Measurements from ENCODE around the gene CNGA3. TPM values are rescaled to one million over a fixed set of nuclear protein-coding genes. Genes with fewer than 3 reads are reported as not detected.
"Not testable (repeated sequence)": the region's sequence is repeated elsewhere in the genome, so short reads cannot be mapped to it uniquely, and the experiment has no call there.

The CNGA3 gene
- total RNA-seq, 2 experiments from 2014 or later = not detected

DNA sequence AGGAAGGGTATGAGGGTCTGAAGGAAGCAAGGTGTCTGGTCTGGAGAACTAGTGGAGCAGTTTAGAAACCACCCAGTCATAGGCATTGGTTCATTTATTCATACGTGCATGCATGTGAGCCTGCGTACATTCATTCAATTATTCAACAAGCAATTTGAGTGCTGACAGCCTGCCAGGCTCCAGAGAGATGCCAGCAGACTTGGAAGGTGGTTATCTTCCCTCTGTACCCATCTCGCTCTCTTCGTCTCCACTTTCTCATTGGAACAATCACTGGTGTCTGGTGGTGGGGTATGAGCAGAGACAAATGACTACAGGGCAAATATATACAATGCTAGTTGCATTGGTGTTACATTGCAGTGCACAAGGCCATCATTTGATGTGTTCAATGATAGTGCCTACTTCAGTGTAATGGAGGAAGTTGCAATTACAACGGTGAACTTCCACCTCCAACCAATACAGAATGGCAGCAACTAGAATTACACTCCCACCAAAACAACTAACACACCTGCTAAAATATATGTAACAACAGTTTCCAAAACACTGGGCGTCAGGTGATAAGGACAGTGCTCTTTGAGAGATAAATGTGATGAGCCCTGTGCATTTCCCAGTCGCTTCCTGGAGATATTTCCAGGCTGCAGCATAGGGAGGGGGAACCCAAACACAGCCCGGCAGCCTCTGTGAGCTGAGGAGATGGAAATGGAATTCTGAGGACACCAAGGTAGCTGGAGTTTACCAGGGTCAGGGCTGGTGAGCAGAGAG lies 32.6 kb upstream of the CNGA3 start:
- Mint-ChIP-seq H3K27ac (no peak overlapping the region), H3K4me3 (no peak overlapping the region), H3K4me1 (no peaks in the 10 kb centered on the region), H3K27me3 (peaks cover 38% of the 10 kb centered on the region), H3K9me3 (peaks cover 2% of the 10 kb centered on the region), H3K36me3 (no peaks in the 10 kb centered on the region)
- DNase-seq = no peak

GRCh38 chr2:98314251-98314650 lies 32.0 kb upstream of the CNGA3 start:
- DNase-seq = no peak
- Mint-ChIP-seq H3K9me3 (peaks cover 2% of the 10 kb centered on the region), H3K27ac (no peak overlapping the region), H3K4me1 (no peaks in the 10 kb centered on the region), H3K27me3 (peaks cover 37% of the 10 kb centered on the region), H3K4me3 (no peak overlapping the region), H3K36me3 (no peaks in the 10 kb centered on the region)

DNA sequence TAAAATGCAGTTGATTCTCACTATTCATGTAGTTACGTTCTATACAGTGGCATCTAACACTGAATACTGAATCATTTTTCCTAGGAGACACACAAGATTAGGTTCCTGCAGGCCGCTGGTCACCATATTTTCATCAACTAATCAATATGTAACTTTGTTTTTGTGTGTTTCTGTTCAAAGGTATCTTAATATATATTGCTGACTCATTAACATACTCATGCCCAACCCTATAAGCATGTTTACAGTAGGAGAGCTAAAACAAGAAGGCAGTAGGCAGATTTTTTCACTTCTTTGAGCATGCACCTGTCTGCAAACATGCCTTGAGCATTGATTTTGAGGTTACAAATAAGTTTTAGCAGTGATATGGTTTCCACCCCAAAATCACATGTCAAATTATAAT lies 30.3 kb upstream of the CNGA3 start:
- Mint-ChIP-seq H3K4me3 (no peak overlapping the region), H3K27me3 (peaks cover 21% of the 10 kb centered on the region), H3K4me1 (no peaks in the 10 kb centered on the region), H3K36me3 (peaks cover 4% of the 10 kb centered on the region), H3K9me3 (peaks cover 13% of the 10 kb centered on the region), H3K27ac (no peak overlapping the region)
- DNase-seq = no peak

- no peak for DNase-seq
- Mint-ChIP-seq H3K27ac (no peak overlapping the region), H3K4me1 (no peaks in the 10 kb centered on the region), H3K36me3 (peaks cover 4% of the 10 kb centered on the region), H3K27me3 (peaks cover 16% of the 10 kb centered on the region), H3K9me3 (peaks cover 15% of the 10 kb centered on the region), H3K4me3 (no peak overlapping the region)
Measured at GRCh38 chr2:98317214-98317613, 29.0 kb upstream of the CNGA3 start.

- Mint-ChIP-seq H3K27me3 (peaks cover 21% of the 10 kb centered on the region), H3K9me3 (peaks cover 23% of the 10 kb centered on the region)
- H3K4me3 Mint-ChIP-seq, H3K4me1 Mint-ChIP-seq, H3K36me3 Mint-ChIP-seq, H3K27ac Mint-ChIP-seq, DNase-seq: not testable (repeated sequence)
Measured at GRCh38 chr2:98320171-98320570, 26.1 kb upstream of the CNGA3 start.

- H3K4me3 Mint-ChIP-seq = no peak overlapping the region
- DNase-seq = no peak
- no peaks in the 10 kb centered on the region for H3K4me1 Mint-ChIP-seq
- peaks cover 12% of the 10 kb centered on the region for H3K27me3 Mint-ChIP-seq
- peaks cover 4% of the 10 kb centered on the region for H3K36me3 Mint-ChIP-seq
- peaks cover 24% of the 10 kb centered on the region for H3K9me3 Mint-ChIP-seq
- H3K27ac Mint-ChIP-seq = no peak overlapping the region
Measured at GRCh38 chr2:98324181-98324580, 22.1 kb upstream of the CNGA3 start.

DNA sequence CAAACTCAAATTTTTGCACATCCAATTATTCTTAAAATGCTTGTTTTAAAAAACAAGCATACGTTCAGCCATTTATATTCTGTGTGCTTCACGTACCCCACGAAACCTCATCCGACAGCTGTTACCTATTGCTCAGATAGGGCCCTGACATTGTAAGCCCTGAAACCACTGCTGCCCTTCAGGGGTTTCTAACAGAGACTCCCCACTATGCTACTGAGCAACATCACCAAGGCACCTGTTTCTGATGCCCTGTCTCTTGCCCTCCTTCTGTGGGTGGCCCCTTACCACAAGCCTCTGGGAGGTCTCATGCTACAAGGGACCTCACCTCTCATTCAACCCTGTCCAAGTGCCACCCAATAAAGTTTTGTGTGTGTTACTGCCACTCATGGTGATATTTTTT lies 18.5 kb upstream of the CNGA3 start:
- H3K4me1 Mint-ChIP-seq = no peaks in the 10 kb centered on the region
- no peak overlapping the region for H3K27ac Mint-ChIP-seq
- H3K36me3 Mint-ChIP-seq = no peaks in the 10 kb centered on the region
- H3K9me3 Mint-ChIP-seq = peaks cover 11% of the 10 kb centered on the region
- no peak for DNase-seq
- H3K27me3 Mint-ChIP-seq = peaks cover 12% of the 10 kb centered on the region
- H3K4me3 Mint-ChIP-seq = no peak overlapping the region

DNA sequence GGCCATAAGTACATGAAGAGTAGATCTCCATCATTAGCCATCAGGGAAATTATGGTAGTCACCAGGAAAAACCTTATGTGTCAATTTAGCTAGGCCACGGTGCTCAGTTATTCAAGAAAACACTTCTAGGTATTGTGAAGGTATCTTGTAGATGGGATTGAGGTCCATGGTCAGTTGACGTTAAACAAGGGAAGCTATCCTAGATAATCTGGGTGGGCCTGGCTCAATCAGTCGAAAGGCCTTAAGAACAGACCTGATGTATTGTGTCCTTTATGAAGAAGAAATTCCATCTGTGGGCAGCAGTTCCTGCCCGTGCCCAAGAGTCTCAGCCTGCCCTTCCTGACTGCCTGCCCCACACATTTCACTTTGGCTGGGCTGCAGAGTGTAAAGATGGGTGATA lies 16.7 kb upstream of the CNGA3 start:
- Mint-ChIP-seq H3K27me3 (peaks cover under 1% of the 10 kb centered on the region), H3K27ac (no peak overlapping the region), H3K36me3 (no peaks in the 10 kb centered on the region)

GRCh38 chr2:98332989-98333388 lies 13.3 kb upstream of the CNGA3 start:
- peaks cover 2% of the 10 kb centered on the region for H3K9me3 Mint-ChIP-seq
- H3K27ac Mint-ChIP-seq = no peak overlapping the region
- H3K4me3 Mint-ChIP-seq = no peak overlapping the region
- H3K27me3 Mint-ChIP-seq = peaks cover 7% of the 10 kb centered on the region
- H3K36me3 Mint-ChIP-seq = no peaks in the 10 kb centered on the region
- no peaks in the 10 kb centered on the region for H3K4me1 Mint-ChIP-seq
- no peak for DNase-seq

More for the DNA sequence above, 16.7 kb upstream of the CNGA3 start:
- Mint-ChIP-seq H3K9me3 (peaks cover 3% of the 10 kb centered on the region), H3K4me3 (no peak overlapping the region), H3K4me1 (no peaks in the 10 kb centered on the region)
- DNase-seq = no peak

GRCh38 chr2:98333922-98334321 lies 12.3 kb upstream of the CNGA3 start:
- Mint-ChIP-seq H3K27me3 (peaks cover 12% of the 10 kb centered on the region), H3K4me1 (no peaks in the 10 kb centered on the region), H3K4me3 (no peak overlapping the region), H3K9me3 (peaks cover 3% of the 10 kb centered on the region), H3K36me3 (no peaks in the 10 kb centered on the region), H3K27ac (no peak overlapping the region)
- DNase-seq = no peak

DNA sequence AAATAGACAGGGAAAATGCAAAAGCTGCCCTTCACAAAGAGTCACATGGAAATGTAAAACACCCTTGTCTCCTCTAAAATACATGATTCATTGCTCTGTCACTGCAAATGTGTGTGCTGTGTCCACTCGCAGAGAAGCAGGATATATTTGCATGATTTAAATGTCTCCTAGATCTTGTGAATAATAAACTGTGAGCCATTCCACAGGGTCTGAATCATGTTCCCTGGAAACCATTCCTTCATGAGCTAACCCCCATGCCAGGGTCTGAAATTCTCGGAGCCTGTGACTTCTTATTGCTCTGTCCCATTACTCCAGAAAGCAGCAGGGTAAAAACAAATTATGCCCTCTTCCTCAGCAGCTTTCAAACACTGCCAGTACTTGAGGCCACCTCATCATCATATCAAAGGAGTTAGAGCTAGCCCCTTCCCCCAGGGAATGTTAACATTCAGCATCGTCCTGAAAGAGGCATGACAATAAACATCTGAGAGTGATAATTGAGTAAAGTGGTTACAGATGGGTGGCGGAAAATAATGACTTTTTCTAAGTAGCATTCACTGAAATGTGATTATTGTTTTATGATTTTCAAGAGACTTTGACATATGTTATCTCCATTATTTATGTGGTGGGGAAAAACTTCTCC lies 11.7 kb upstream of the CNGA3 start:
- Mint-ChIP-seq H3K27me3 (peaks cover 17% of the 10 kb centered on the region), H3K27ac (no peak overlapping the region), H3K4me1 (no peaks in the 10 kb centered on the region), H3K36me3 (no peaks in the 10 kb centered on the region), H3K9me3 (peaks cover 3% of the 10 kb centered on the region), H3K4me3 (no peak overlapping the region)
- no peak for DNase-seq

DNA sequence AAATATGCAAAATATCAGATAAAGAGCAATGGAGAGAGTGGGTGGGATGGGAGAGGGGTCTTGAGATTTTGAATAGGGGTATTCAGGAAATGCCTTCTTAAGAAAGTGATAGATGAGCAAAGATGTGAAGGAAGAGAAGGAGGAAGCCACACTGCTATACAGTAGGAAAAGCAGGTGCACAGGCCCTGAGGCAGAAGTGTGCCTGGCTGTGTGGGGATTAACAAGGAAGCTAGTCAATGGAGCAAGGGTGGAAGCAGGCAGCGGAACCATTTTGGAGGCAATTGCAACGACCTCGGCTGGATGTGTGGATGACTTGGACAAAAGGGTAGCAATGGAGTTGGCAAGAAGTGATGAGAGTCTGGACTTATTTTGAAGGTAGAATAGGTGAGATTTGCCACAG lies 11.0 kb upstream of the CNGA3 start:
- Mint-ChIP-seq H3K36me3 (no peaks in the 10 kb centered on the region), H3K27me3 (peaks cover 17% of the 10 kb centered on the region), H3K4me1 (no peaks in the 10 kb centered on the region), H3K27ac (no peak overlapping the region), H3K4me3 (no peak overlapping the region), H3K9me3 (peaks cover 3% of the 10 kb centered on the region)
- no peak for DNase-seq

- Mint-ChIP-seq H3K27me3 (peaks cover 39% of the 10 kb centered on the region), H3K36me3 (no peaks in the 10 kb centered on the region), H3K9me3 (peaks cover 3% of the 10 kb centered on the region), H3K27ac (no peak overlapping the region), H3K4me1 (peaks cover 1% of the 10 kb centered on the region), H3K4me3 (no peak overlapping the region)
- no peak for DNase-seq
Measured at GRCh38 chr2:98341241-98341640, 5.0 kb upstream of the CNGA3 start.

- Mint-ChIP-seq H3K4me3 (no peak overlapping the region), H3K9me3 (peaks cover 1% of the 10 kb centered on the region), H3K27ac (no peak overlapping the region), H3K4me1 (peaks cover 6% of the 10 kb centered on the region), H3K36me3 (no peaks in the 10 kb centered on the region), H3K27me3 (peaks cover 58% of the 10 kb centered on the region)
- DNase-seq = no peak
Measured at GRCh38 chr2:98343285-98343684, 3.0 kb upstream of the CNGA3 start.

DNA sequence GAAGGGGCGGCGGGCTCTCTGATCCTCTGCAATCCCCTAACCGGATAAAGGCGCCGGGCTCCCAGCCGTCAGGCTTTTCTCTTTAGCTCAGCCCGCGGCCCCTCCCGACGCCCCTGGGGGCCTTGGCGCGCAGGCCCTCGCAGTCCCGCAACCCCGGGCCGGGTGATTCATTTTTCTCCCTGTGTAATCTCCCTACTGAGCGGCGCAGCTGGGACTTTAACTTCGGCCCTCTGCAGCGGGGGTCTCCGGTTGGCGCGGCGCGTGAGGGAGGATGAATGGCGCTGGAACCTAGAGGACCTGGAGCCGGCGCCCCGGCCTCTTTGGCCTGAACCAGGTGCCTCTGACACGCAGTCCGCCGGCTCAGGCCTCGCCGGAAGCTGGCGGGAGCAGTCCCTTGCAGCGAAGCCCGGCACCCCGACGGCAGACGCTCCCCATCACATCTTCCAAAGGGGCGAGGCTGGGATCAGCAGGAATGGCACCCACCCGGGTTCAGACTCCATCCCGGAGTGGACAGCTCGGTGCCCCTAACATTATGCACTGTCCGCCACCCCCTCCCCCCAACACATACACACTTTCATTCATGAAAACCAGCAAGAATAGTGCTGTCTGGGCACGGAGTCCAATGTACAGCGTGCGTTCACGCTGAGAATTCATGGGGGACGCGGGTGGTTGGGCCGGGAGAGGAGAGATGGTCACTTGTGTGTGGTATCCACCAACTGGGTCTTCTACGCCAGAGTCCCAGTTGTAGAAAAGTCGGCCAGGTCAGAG lies 1.2 kb downstream of the CNGA3 start:
- Mint-ChIP-seq H3K4me1 (peaks cover 6% of the 10 kb centered on the region), H3K4me3 (no peak overlapping the region), H3K36me3 (peaks cover 2% of the 10 kb centered on the region), H3K9me3 (peaks cover 4% of the 10 kb centered on the region), H3K27me3 (peaks cover 75% of the 10 kb centered on the region), H3K27ac (no peak overlapping the region)
- no peak for DNase-seq

Measured in activated naive CD8-positive, alpha-beta T cell treated with anti-CD3 and anti-CD28 coated beads for 36 hours (primary cell).